PC-9 (cell line): ENCODE measurements around the gene OR4D9.

ENCODE experiments used
- CTCF ChIP-seq: fragments of 200-600 bp; sonication (generic); conservative IDR thresholded peaks from 2 replicates; pipeline ENCODE4 v1.6.1; 2017; ENCODE audit warnings: mixed run types, antibody characterized with exemption, mild to moderate bottlenecking, moderate library complexity
- EZH2 ChIP-seq: fragments of 200-600 bp; sonication (generic); IDR thresholded peaks from 2 replicates; pipeline ENCODE4 v1.8.0; 2017; ENCODE audit warnings: antibody characterized with exemption, low read depth

- TF ChIP-seq CTCF, result no peak
- no peak for TF ChIP-seq EZH2
Measured at GRCh38 chr11:59479906-59480305, 31.4 kb upstream of the OR4D9 start.
